ENCODE measurements around the gene ZNFX1. TPM values are rescaled to one million over a fixed set of nuclear protein-coding genes. Genes with fewer than 3 reads are reported as not detected.
A peak's percentile ranks its signal among the peaks of the same experiment; 100 is the strongest.

Gene ZNFX1
- polyA plus RNA-seq, 2 of the 4 experiments (the other 2 are of a cell fraction) = 6.0 to 11.5 TPM

DNA sequence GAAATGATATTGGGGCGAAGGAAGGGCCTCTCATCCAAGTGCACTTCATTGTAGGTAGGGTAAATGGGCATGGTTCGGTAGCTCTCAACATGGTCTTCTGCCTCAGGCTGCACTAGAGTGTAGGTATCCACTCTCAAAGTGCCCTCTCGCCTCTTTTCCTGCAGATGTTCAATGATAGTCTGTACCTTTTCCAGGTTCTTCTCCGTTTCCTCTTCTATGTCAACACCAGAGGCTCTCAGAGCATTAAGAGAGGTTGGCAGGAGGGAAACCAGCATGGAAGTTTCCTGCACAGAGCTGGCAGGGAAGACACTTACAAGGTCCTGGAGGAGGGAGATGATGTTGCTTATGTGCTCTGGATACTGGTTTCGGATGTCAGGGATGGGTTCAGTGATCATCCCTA is 7.1 kb downstream of the ZNFX1 start:
- no peak for TF ChIP-seq HEYL (CRISPR knock-in tag; IDR thresholded peaks at IDR 0.05)
- TF ChIP-seq, protein P1, sequence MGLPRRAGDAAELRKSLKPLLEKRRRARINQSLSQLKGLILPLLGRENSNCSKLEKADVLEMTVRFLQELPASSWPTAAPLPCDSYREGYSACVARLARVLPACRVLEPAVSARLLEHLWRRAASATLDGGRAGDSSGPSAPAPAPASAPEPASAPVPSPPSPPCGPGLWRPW (IDR thresholded peaks at IDR 0.05) = no peak
- Histone ChIP-seq H3K27ac (no peak overlapping the region), H3K4me3 (no peak overlapping the region), H3K4me2 (no peak overlapping the region), H3K9me3 (no peaks in the 10 kb centered on the region), H3K4me1 (peaks cover 6% of the 10 kb centered on the region)
- ATAC-seq (no peak), DNase-seq (ENCODE audit: low read depth in 1 of 2, low spot score in 1 of 2) (no peak), FAIRE-seq (no peak)
- ChIA-PET POLR2A (interaction anchor here (0.6 kb wide), 1 partner anchor 16 kb away, joined by 3 read pairs; no protein-coding TSS in a partner anchor), CTCF (no interaction called here)
- 95% methylated on average over 5 of the region's 5 CpGs for WGBS (ENCODE audit: missing lambda C conversion rate)

DNA sequence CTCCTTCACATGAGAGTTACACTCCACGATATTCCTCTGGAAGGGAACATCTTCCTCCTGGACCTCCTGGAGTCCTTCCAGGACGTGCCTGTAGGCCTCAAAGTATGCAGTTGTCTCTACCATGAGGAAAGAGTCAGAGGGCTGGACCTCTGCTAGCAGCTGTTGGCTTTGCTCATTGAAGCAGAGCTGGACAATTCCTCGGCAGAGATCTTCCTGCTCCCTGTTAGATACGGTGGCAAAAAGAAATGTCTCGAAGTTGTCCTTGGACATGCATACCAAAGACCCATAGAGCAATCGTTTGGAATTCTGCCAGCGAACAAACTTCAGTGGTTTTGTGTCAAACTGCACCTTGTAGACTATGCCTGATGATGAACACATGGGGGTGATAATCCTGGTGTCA is 7.7 kb downstream of the ZNFX1 start:
- H3K9me3 ChIP-seq = no peaks in the 10 kb centered on the region
- POLR2A ChIA-PET = interaction anchor here (0.6 kb wide), 1 partner anchor 16 kb away, joined by 3 read pairs; no protein-coding TSS in a partner anchor
- no peak overlapping the region for H3K4me2 ChIP-seq
- peaks cover under 1% of the 10 kb centered on the region; the same call in 1 of the 3 replicates for H3K4me1 ChIP-seq
- peak in 1 of 2 experiments; percentile 38; a peak in 3 of 6 replicates for ATAC-seq
- CTCF ChIA-PET = no interaction called here
- H3K4me3 ChIP-seq = no peak overlapping the region
- DNase-seq (ENCODE audit: low read depth in 1 of 2, low spot score in 1 of 2) = no peak
- TF ChIP-seq ZC3H11A (IDR thresholded peaks at IDR 0.05) (no peak), KDM1A (IDR thresholded peaks at IDR 0.05; ENCODE audit: low read depth) (no peak), FOSB (CRISPR knock-in tag; IDR thresholded peaks at IDR 0.05) (no peak), NFE2L2 (conservative IDR thresholded peaks at IDR 0.05; ENCODE audit: low read length) (no peak), FOSL2 (IDR thresholded peaks at IDR 0.05) (no peak), FOSL2 (CRISPR knock-in tag; IDR thresholded peaks at IDR 0.05) (no peak), CEBPB (IDR thresholded peaks at IDR 0.05) (no peak), ZSCAN20 (CRISPR knock-in tag; IDR thresholded peaks at IDR 0.05) (no peak), EHMT2 (IDR thresholded peaks at IDR 0.05; ENCODE audit: low read depth) (no peak), ESRRA (IDR thresholded peaks at IDR 0.05; ENCODE audit: borderline replicate concordance, low read length) (no peak)
- TF ChIP-seq, protein P2, sequence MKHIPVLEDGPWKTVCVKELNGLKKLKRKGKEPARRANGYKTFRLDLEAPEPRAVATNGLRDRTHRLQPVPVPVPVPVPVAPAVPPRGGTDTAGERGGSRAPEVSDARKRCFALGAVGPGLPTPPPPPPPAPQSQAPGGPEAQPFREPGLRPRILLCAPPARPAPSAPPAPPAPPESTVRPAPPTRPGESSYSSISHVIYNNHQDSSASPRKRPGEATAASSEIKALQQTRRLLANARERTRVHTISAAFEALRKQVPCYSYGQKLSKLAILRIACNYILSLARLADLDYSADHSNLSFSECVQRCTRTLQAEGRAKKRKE (CRISPR knock-in tag; IDR thresholded peaks at IDR 0.05; ENCODE audit: low read depth) = no peak
- TF ChIP-seq, protein P3, sequence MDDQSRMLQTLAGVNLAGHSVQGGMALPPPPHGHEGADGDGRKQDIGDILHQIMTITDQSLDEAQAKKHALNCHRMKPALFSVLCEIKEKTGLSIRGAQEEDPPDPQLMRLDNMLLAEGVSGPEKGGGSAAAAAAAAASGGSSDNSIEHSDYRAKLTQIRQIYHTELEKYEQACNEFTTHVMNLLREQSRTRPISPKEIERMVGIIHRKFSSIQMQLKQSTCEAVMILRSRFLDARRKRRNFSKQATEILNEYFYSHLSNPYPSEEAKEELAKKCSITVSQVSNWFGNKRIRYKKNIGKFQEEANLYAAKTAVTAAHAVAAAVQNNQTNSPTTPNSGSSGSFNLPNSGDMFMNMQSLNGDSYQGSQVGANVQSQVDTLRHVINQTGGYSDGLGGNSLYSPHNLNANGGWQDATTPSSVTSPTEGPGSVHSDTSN (IDR thresholded peaks at IDR 0.05) = no peak
- TF ChIP-seq, protein P4, sequence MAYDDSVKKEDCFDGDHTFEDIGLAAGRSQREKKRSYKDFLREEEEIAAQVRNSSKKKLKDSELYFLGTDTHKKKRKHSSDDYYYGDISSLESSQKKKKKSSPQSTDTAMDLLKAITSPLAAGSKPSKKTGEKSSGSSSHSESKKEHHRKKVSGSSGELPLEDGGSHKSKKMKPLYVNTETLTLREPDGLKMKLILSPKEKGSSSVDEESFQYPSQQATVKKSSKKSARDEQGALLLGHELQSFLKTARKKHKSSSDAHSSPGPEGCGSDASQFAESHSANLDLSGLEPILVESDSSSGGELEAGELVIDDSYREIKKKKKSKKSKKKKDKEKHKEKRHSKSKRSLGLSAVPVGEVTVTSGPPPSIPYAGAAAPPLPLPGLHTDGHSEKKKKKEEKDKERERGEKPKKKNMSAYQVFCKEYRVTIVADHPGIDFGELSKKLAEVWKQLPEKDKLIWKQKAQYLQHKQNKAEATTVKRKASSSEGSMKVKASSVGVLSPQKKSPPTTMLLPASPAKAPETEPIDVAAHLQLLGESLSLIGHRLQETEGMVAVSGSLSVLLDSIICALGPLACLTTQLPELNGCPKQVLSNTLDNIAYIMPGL (CRISPR knock-in tag; IDR thresholded peaks at IDR 0.05; ENCODE audit: borderline replicate concordance) = no peak
- TF ChIP-seq, protein P5, sequence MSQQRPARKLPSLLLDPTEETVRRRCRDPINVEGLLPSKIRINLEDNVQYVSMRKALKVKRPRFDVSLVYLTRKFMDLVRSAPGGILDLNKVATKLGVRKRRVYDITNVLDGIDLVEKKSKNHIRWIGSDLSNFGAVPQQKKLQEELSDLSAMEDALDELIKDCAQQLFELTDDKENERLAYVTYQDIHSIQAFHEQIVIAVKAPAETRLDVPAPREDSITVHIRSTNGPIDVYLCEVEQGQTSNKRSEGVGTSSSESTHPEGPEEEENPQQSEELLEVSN (IDR thresholded peaks at IDR 0.05; ENCODE audit: borderline replicate concordance, low read depth) = no peak
- TF ChIP-seq, protein P6, sequence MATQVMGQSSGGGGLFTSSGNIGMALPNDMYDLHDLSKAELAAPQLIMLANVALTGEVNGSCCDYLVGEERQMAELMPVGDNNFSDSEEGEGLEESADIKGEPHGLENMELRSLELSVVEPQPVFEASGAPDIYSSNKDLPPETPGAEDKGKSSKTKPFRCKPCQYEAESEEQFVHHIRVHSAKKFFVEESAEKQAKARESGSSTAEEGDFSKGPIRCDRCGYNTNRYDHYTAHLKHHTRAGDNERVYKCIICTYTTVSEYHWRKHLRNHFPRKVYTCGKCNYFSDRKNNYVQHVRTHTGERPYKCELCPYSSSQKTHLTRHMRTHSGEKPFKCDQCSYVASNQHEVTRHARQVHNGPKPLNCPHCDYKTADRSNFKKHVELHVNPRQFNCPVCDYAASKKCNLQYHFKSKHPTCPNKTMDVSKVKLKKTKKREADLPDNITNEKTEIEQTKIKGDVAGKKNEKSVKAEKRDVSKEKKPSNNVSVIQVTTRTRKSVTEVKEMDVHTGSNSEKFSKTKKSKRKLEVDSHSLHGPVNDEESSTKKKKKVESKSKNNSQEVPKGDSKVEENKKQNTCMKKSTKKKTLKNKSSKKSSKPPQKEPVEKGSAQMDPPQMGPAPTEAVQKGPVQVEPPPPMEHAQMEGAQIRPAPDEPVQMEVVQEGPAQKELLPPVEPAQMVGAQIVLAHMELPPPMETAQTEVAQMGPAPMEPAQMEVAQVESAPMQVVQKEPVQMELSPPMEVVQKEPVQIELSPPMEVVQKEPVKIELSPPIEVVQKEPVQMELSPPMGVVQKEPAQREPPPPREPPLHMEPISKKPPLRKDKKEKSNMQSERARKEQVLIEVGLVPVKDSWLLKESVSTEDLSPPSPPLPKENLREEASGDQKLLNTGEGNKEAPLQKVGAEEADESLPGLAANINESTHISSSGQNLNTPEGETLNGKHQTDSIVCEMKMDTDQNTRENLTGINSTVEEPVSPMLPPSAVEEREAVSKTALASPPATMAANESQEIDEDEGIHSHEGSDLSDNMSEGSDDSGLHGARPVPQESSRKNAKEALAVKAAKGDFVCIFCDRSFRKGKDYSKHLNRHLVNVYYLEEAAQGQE (IDR thresholded peaks at IDR 0.05) = no peak
- TF ChIP-seq, protein P7, sequence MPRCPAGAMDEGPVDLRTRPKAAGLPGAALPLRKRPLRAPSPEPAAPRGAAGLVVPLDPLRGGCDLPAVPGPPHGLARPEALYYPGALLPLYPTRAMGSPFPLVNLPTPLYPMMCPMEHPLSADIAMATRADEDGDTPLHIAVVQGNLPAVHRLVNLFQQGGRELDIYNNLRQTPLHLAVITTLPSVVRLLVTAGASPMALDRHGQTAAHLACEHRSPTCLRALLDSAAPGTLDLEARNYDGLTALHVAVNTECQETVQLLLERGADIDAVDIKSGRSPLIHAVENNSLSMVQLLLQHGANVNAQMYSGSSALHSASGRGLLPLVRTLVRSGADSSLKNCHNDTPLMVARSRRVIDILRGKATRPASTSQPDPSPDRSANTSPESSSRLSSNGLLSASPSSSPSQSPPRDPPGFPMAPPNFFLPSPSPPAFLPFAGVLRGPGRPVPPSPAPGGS (IDR thresholded peaks at IDR 0.05) = no peak
- 85% methylated on average over 7 of the region's 7 CpGs for whole genome bisulfite sequencing (ENCODE audit: missing lambda C conversion rate)
- no peak overlapping the region for H3K27ac ChIP-seq
- FAIRE-seq = no peak
